Hepatocyte (in vitro differentiated cells): ENCODE measurements around the gene ATAT1. TPM values are rescaled to one million over a fixed set of nuclear protein-coding genes. Genes with fewer than 3 reads are reported as not detected.
A peak's percentile ranks its signal among the peaks of the same experiment; 100 is the strongest.

ENCODE experiments used
- DNase-seq: peaks from one replicate; pipeline ENCODE4 v3.0.0-alpha.2; 2016; ENCODE audit warnings: low spot score
- H2AFZ ChIP-seq: fragments of 200-600 bp; sonication (generic); 2 replicates; pipeline ENCODE4 v1.6.0; 2016; ENCODE audit warnings: antibody characterized with exemption, mild to moderate bottlenecking
- H3K27ac ChIP-seq: fragments of 200-600 bp; sonication (generic); 2 replicates; pipeline ENCODE4 v1.5.1; 2016; ENCODE audit warnings: mild to moderate bottlenecking
- H3K27me3 ChIP-seq: fragments of 200-600 bp; sonication (generic); 2 replicates; pipeline ENCODE4 v1.6.1; 2016
- H3K36me3 ChIP-seq: fragments of 200-600 bp; sonication (generic); replicated peaks from 2 replicates; pipeline ENCODE4 v1.5.1; 2016; ENCODE audit warnings: low read depth; ENCODE audit not compliant: insufficient read depth
- H3K4me1 ChIP-seq: fragments of 200-600 bp; sonication (generic); 2 replicates; pipeline ENCODE4 v1.5.1; 2016; ENCODE audit warnings: mild to moderate bottlenecking, moderate library complexity; ENCODE audit not compliant: insufficient read depth
- H3K4me2 ChIP-seq: fragments of 200-600 bp; sonication (generic); 2 replicates; pipeline ENCODE4 v1.6.0; 2016
- H3K4me3 ChIP-seq: fragments of 200-600 bp; sonication (generic); 2 replicates; pipeline ENCODE4 v1.5.1; 2016; ENCODE audit warnings: mild to moderate bottlenecking
- H3K79me2 ChIP-seq: fragments of 200-600 bp; sonication (generic); 2 replicates; pipeline ENCODE4 v1.6.0; 2017; ENCODE audit warnings: mild to moderate bottlenecking
- H3K9me2 ChIP-seq: fragments of 200-600 bp; sonication (generic); replicated peaks from 2 replicates; pipeline ENCODE4 v1.6.0; 2017; ENCODE audit warnings: mild to moderate bottlenecking; ENCODE audit not compliant: insufficient read depth
- H3K9me3 ChIP-seq: fragments of 200-600 bp; sonication (generic); 2 replicates; pipeline ENCODE4 v1.5.1; 2016; ENCODE audit warnings: low read depth, mild to moderate bottlenecking
- H4K20me1 ChIP-seq: fragments of 200-600 bp; sonication (generic); 2 replicates; pipeline ENCODE4 v1.6.0; 2016; ENCODE audit warnings: mild to moderate bottlenecking; ENCODE audit not compliant: insufficient read depth, poor library complexity, severe bottlenecking
- CTCF ChIP-seq: fragments of 200-600 bp; sonication (generic); IDR thresholded peaks from 2 replicates; pipeline ENCODE4 v1.5.1; 2016; ENCODE audit warnings: antibody characterized with exemption, mild to moderate bottlenecking; ENCODE audit not compliant: poor library complexity
- EZH2 ChIP-seq: fragments of 200-600 bp; sonication (generic); IDR thresholded peaks from 2 replicates; pipeline ENCODE4 v1.6.1; 2016; ENCODE audit warnings: antibody characterized with exemption, mild to moderate bottlenecking, borderline replicate concordance
- EZH2phosphoT487 ChIP-seq: fragments of 200-600 bp; sonication (generic); IDR thresholded peaks from one replicate; pipeline ENCODE4 v1.6.1; 2018; ENCODE audit warnings: antibody characterized with exemption, mild to moderate bottlenecking, low read depth, moderate library complexity; ENCODE audit not compliant: unreplicated experiment, severe bottlenecking
- WGBS: methylation state at CpG from one replicate; pipeline ENCODE4 v1.1.6; 2016; ENCODE audit warnings: low lambda C conversion rate; ENCODE audit errors: missing lambda C conversion rate; 5-methylcytosine and 5-hydroxymethylcytosine counted together
- microRNA counts: library from miRNA; unstranded; fragments of <30 nt; microRNA quantifications from one replicate; lab custom pipeline; 2017
- microRNA-seq: library from miRNA; unstranded; fragments of <30 nt; microRNA quantifications from one replicate; pipeline ENCODE4, GENCODE V29; 2017
- polyA plus RNA-seq: library from polyadenylated mRNA; unstranded; fragments of >200 nt; fragmentation: Nextera tagmentation; extraction: Ambion mirVana; gene quantifications from 2 replicates; pipeline ENCODE4 v1.2.1, GENCODE V29; 2016
- small RNA-seq: library from RNA; depleted of rRNA; stranded (forward); fragments of <200 nt; gene quantifications from one replicate; pipeline ENCODE3, GENCODE V24; 2014
- total RNA-seq: library from RNA; depleted of rRNA; stranded (reverse); fragments of >200 nt; gene quantifications from 2 replicates; pipeline ENCODE4 v1.2.3, GENCODE V29; 2014

Gene ATAT1
- total and polyA plus RNA-seq, 2 experiments from 2014 or later: 7.0 to 18.3 TPM

- Histone ChIP-seq H3K4me1 (peaks cover 21% of the 10 kb centered on the region), H3K4me3 (peak overlapping the region; percentile 53), H3K9me2 (no peaks in the 10 kb centered on the region), H2AFZ (no peak overlapping the region), H3K36me3 (no peaks in the 10 kb centered on the region), H4K20me1 (peaks cover 4% of the 10 kb centered on the region), H3K9me3 (no peaks in the 10 kb centered on the region), H3K79me2 (peaks cover 32% of the 10 kb centered on the region), H3K4me2 (peak overlapping the region; percentile 77), H3K27me3 (no peaks in the 10 kb centered on the region), H3K27ac (peak overlapping the region; percentile 79)
- TF ChIP-seq EZH2 (no peak), CTCF (no peak), EZH2phosphoT487 (no peak)
- 59% methylated on average over 4 of the region's 4 CpGs for WGBS
- no peak for DNase-seq
Observed at GRCh38 chr6:30689985-30690384, 63.3 kb downstream of the ATAT1 start.

- H3K27ac ChIP-seq: peak within 1 kb of the TSS; percentile 79
- peaks cover 16% of the 10 kb centered on the region for H3K4me1 ChIP-seq
- no peaks in the 10 kb centered on the region for H3K9me2 ChIP-seq
- peak within 1 kb of the TSS; percentile 53 for H3K4me3 ChIP-seq
- no peaks in the 10 kb centered on the region for H3K9me3 ChIP-seq
- H3K36me3 ChIP-seq: no peaks in the 10 kb centered on the region
- H3K4me2 ChIP-seq: peak within 1 kb of the TSS; percentile 77
- TF ChIP-seq EZH2phosphoT487: no peak
- TF ChIP-seq CTCF: no peak
- no peak for TF ChIP-seq EZH2
- peaks cover 26% of the 10 kb centered on the region for H3K79me2 ChIP-seq
- peak within 1 kb of the TSS; percentile 84 for H2AFZ ChIP-seq
- 1% methylated on average over 25 of the region's 40 CpGs for WGBS
- H4K20me1 ChIP-seq: peaks cover 3% of the 10 kb centered on the region
- no peaks in the 10 kb centered on the region for H3K27me3 ChIP-seq
- peak; percentile 96 for DNase-seq
Observed at GRCh38 chr6:30690403-30691207, 63.9 kb downstream of the ATAT1 start, which contains the start of gene NRM. NRM (minus strand) TSS chr6:30690984; CDS start chr6:30690974, 10 bp downstream.

- H4K20me1 ChIP-seq: no peaks in the 10 kb centered on the region
- H3K79me2 ChIP-seq: peaks cover 19% of the 10 kb centered on the region
- peaks cover 14% of the 10 kb centered on the region for H3K4me1 ChIP-seq
- H3K4me3 ChIP-seq: peak overlapping the region; percentile 13
- H3K36me3 ChIP-seq: no peaks in the 10 kb centered on the region
- TF ChIP-seq EZH2phosphoT487: no peak
- TF ChIP-seq CTCF: no peak
- no peak for TF ChIP-seq EZH2
- H3K27me3 ChIP-seq: no peaks in the 10 kb centered on the region
- no peak for DNase-seq
- peak overlapping the region; percentile 57 for H2AFZ ChIP-seq
- WGBS: 19% methylated on average over 8 of the region's 8 CpGs
- peak overlapping the region; percentile 77 for H3K4me2 ChIP-seq
- no peaks in the 10 kb centered on the region for H3K9me2 ChIP-seq
- peak overlapping the region; percentile 79 for H3K27ac ChIP-seq
- no peaks in the 10 kb centered on the region for H3K9me3 ChIP-seq
Observed at GRCh38 chr6:30691208-30691847, 64.7 kb downstream of the ATAT1 start.

MicroRNAs within 50 kb of the gene (microRNA counts, 767-probe panel; counts per million panel counts)
- not detected for microRNA hsa-miR-877-5p (lab: Ali Mortazavi, UCI)

Small RNA genes within 50 kb of the gene (microRNA-seq; reads per million reads assigned to microRNA genes)
- 420 reads per million, percentile 71 among the genes with 10 or more reads in this experiment for gene MIR877

Small RNA genes within 50 kb of the gene (small RNA-seq; reads per million reads assigned to genes)
- gene MIR877: 8.1 reads per million, percentile 94 among the genes with 10 or more reads in this experiment

Other genes starting within 250 kb of the ATAT1 start
- gene HLA-E, start 137.4 kb upstream of the ATAT1 start, total RNA-seq: 155 and 158 TPM in 2 replicates
- 141 and 163 TPM in 2 replicates for gene HLA-E, start 137.4 kb upstream of the ATAT1 start, polyA plus RNA-seq
- gene GNL1, start 70.4 kb upstream of the ATAT1 start, total RNA-seq: 29.5 and 33.2 TPM in 2 replicates
- 81.1 and 101 TPM in 2 replicates for gene GNL1, start 70.4 kb upstream of the ATAT1 start, polyA plus RNA-seq
- gene PRR3, start 69.6 kb upstream of the ATAT1 start, total RNA-seq: 10.1 and 10.8 TPM in 2 replicates
- gene PRR3, start 69.6 kb upstream of the ATAT1 start, polyA plus RNA-seq: 7.8 and 9.3 TPM in 2 replicates
- 36.5 and 44.1 TPM in 2 replicates for gene ABCF1, start 55.4 kb upstream of the ATAT1 start, total RNA-seq
- 62.0 and 71.3 TPM in 2 replicates for gene ABCF1, start 55.4 kb upstream of the ATAT1 start, polyA plus RNA-seq
- 34.5 and 36.2 TPM in 2 replicates for gene PPP1R10, start 9.6 kb upstream of the ATAT1 start, total RNA-seq
- gene PPP1R10, start 9.6 kb upstream of the ATAT1 start, polyA plus RNA-seq: 38.2 and 38.6 TPM in 2 replicates
- gene MRPS18B, start 9.0 kb upstream of the ATAT1 start, total RNA-seq: 38.7 and 40.1 TPM in 2 replicates
- 59.4 and 60.9 TPM in 2 replicates for gene MRPS18B, start 9.0 kb upstream of the ATAT1 start, polyA plus RNA-seq
- 8.7 and 21.3 TPM in 2 replicates for gene C6orf136, start 20.3 kb downstream of the ATAT1 start, total RNA-seq
- gene C6orf136, start 20.3 kb downstream of the ATAT1 start, polyA plus RNA-seq: 16.9 and 28.0 TPM in 2 replicates
- 18.2 and 19.4 TPM in 2 replicates for gene DHX16, start 46.1 kb downstream of the ATAT1 start, total RNA-seq
- 28.4 and 31.4 TPM in 2 replicates for gene DHX16, start 46.1 kb downstream of the ATAT1 start, polyA plus RNA-seq
- gene PPP1R18, start 59.8 kb downstream of the ATAT1 start, total RNA-seq: 12.0 and 13.2 TPM in 2 replicates
- gene PPP1R18, start 59.8 kb downstream of the ATAT1 start, polyA plus RNA-seq: 11.3 and 11.7 TPM in 2 replicates
- 7.2 and 7.8 TPM in 2 replicates for gene NRM, start 64.1 kb downstream of the ATAT1 start, total RNA-seq
- 17.2 and 21.0 TPM in 2 replicates for gene NRM, start 64.1 kb downstream of the ATAT1 start, polyA plus RNA-seq
- 3.3 and 8.7 TPM in 2 replicates for gene MDC1, start 90.4 kb downstream of the ATAT1 start, total RNA-seq
- gene MDC1, start 90.4 kb downstream of the ATAT1 start, polyA plus RNA-seq: 9.8 and 9.9 TPM in 2 replicates
- 460 and 470 TPM in 2 replicates for gene TUBB, start 93.5 kb downstream of the ATAT1 start, total RNA-seq
- 414 and 433 TPM in 2 replicates for gene TUBB, start 93.5 kb downstream of the ATAT1 start, polyA plus RNA-seq
- gene FLOT1, start 115.8 kb downstream of the ATAT1 start, total RNA-seq: 93.5 and 103 TPM in 2 replicates
- 144 and 148 TPM in 2 replicates for gene FLOT1, start 115.8 kb downstream of the ATAT1 start, polyA plus RNA-seq
- gene IER3, start 117.7 kb downstream of the ATAT1 start, total RNA-seq: 173 and 193 TPM in 2 replicates
- gene IER3, start 117.7 kb downstream of the ATAT1 start, polyA plus RNA-seq: 158 and 159 TPM in 2 replicates